Smooth muscle cell (in vitro differentiated cells): Measurements from ENCODE around the gene FN1. TPM values are rescaled to one million over a fixed set of nuclear protein-coding genes. Genes with fewer than 3 reads are reported as not detected.

ENCODE experiments used
- DNase-seq: peaks from one replicate; lab custom pipeline; 2025; ENCODE audit not compliant: unreplicated experiment; lab: John Stamatoyannopoulos, UW
- H2AFZ ChIP-seq: fragments of 200-600 bp; sonication (generic); 2 replicates; pipeline ENCODE4 v1.6.0; 2016; ENCODE audit warnings: antibody characterized with exemption, low read depth, mild to moderate bottlenecking
- H3F3A ChIP-seq: fragments of 200-600 bp; sonication (generic); 2 replicates; pipeline ENCODE4 v1.6.0; 2017; ENCODE audit warnings: antibody characterized with exemption, low read depth
- H3K27ac ChIP-seq: fragments of 200-600 bp; sonication (generic); 2 replicates; pipeline ENCODE4 v1.5.1; 2016; ENCODE audit warnings: low read depth, mild to moderate bottlenecking
- H3K27me3 ChIP-seq: fragments of 200-600 bp; sonication (generic); 2 replicates; pipeline ENCODE4 v1.6.1; 2016; ENCODE audit warnings: low read depth, mild to moderate bottlenecking
- H3K36me3 ChIP-seq: fragments of 200-600 bp; sonication (generic); 2 replicates; pipeline ENCODE4 v1.5.1; 2016; ENCODE audit warnings: low read depth
- H3K4me1 ChIP-seq: fragments of 200-600 bp; sonication (generic); 2 replicates; pipeline ENCODE4 v1.5.1; 2016; ENCODE audit warnings: low read depth
- H3K4me2 ChIP-seq: fragments of 200-600 bp; sonication (generic); 2 replicates; pipeline ENCODE4 v1.6.0; 2016; ENCODE audit warnings: mild to moderate bottlenecking
- H3K4me3 ChIP-seq: fragments of 200-600 bp; sonication (generic); 2 replicates; pipeline ENCODE4 v1.5.1; 2016; ENCODE audit warnings: mild to moderate bottlenecking
- H3K79me2 ChIP-seq: fragments of 200-600 bp; sonication (generic); 2 replicates; pipeline ENCODE4 v1.6.0; 2016; ENCODE audit warnings: low read depth, mild to moderate bottlenecking
- H3K9ac ChIP-seq: fragments of 200-600 bp; sonication (generic); 2 replicates; pipeline ENCODE4 v1.6.0; 2016; ENCODE audit warnings: low read depth
- H3K9me3 ChIP-seq: fragments of 200-600 bp; sonication (generic); replicated peaks from 2 replicates; pipeline ENCODE4 v1.5.1; 2016; ENCODE audit warnings: low read depth
- H4K20me1 ChIP-seq: fragments of 200-600 bp; sonication (generic); 2 replicates; pipeline ENCODE4 v1.6.0; 2016; ENCODE audit warnings: low read depth
- CTCF ChIP-seq: fragments of 200-600 bp; sonication (generic); IDR thresholded peaks from 2 replicates; pipeline ENCODE4 v1.5.1; 2017; ENCODE audit warnings: borderline replicate concordance, mild to moderate bottlenecking, antibody characterized with exemption; ENCODE audit not compliant: insufficient read depth, poor library complexity, severe bottlenecking
- WGBS: methylation state at CpG from one replicate; pipeline ENCODE4 v1.1.7; 2016; ENCODE audit warnings: low lambda C conversion rate; 5-methylcytosine and 5-hydroxymethylcytosine counted together
- polyA plus RNA-seq: library from polyadenylated mRNA; unstranded; fragments of >200 nt; fragmentation: Nextera tagmentation; extraction: Ambion mirVana; gene quantifications from 2 replicates; pipeline ENCODE4 v1.2.1, GENCODE V29; 2016
- total RNA-seq: library from RNA; depleted of rRNA; stranded (reverse); fragments of >200 nt; gene quantifications from 2 replicates; pipeline ENCODE4 v1.2.3, GENCODE V29; 2014

FN1 gene
- total and polyA plus RNA-seq, 2 experiments from 2014 or later: 10,917 to 21,295 TPM

DNA sequence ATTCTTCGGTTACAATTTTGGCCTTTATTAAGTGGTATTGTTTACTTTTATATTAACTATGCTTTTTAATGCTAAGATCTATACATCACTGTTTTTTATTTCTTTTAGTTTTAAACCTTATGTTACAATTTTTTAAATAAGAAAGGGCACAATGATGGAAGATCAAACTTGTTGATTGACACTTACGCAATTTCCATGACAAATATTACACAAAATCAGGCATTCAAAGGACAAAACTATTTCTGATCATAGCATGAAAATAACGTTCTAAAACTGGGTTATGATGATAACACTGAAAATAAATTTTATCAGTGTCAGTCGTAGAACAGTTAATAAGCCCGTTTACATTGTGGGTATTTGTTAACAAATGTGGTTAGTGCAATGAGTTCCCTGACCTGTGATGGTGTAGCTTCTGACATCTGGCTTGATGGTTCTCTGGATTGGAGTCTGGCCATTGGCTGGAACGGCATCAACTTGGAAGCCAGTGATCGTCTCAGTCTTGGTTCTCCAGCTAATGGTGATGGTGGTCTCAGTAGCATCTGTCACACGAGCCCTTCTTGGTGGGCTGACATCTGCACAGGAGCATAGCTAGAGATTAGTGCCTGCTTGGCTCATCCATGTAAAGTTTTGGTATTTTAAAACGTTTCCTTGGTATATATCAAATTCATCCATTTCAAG, 59.6 kb downstream of the FN1 start:
- H3K9ac ChIP-seq: no peak overlapping the region
- H3K9me3 ChIP-seq: no peaks in the 10 kb centered on the region
- no peak for TF ChIP-seq CTCF
- H3K4me3 ChIP-seq: no peak overlapping the region
- H3K36me3 ChIP-seq: peaks cover 88% of the 10 kb centered on the region
- peaks cover 100% of the 10 kb centered on the region for H4K20me1 ChIP-seq
- peak overlapping the region; percentile 84 for H3K27ac ChIP-seq
- 88% methylated on average over 9 of the region's 9 CpGs for WGBS
- H3K4me2 ChIP-seq: no peak overlapping the region
- peaks cover 98% of the 10 kb centered on the region for H3F3A ChIP-seq
- peaks cover 20% of the 10 kb centered on the region for H3K79me2 ChIP-seq
- no peak for DNase-seq
- H2AFZ ChIP-seq: no peak overlapping the region
- no peaks in the 10 kb centered on the region for H3K27me3 ChIP-seq
- no peaks in the 10 kb centered on the region for H3K4me1 ChIP-seq

GRCh38 chr2:215375467-215375830, 60.4 kb downstream of the FN1 start:
- H3K9me3 ChIP-seq: no peaks in the 10 kb centered on the region
- TF ChIP-seq CTCF: no peak
- no peak for DNase-seq
- H3K27ac ChIP-seq: peak overlapping the region; percentile 84
- no peak overlapping the region for H3K4me2 ChIP-seq
- peaks cover 100% of the 10 kb centered on the region for H4K20me1 ChIP-seq
- H3K36me3 ChIP-seq: peaks cover 85% of the 10 kb centered on the region
- H3K27me3 ChIP-seq: no peaks in the 10 kb centered on the region
- H3K4me3 ChIP-seq: no peak overlapping the region
- 97% methylated on average over 6 of the region's 6 CpGs for WGBS
- no peak overlapping the region for H2AFZ ChIP-seq
- peaks cover 95% of the 10 kb centered on the region for H3F3A ChIP-seq
- H3K4me1 ChIP-seq: no peaks in the 10 kb centered on the region
- H3K9ac ChIP-seq: no peak overlapping the region
- peaks cover 20% of the 10 kb centered on the region for H3K79me2 ChIP-seq

GRCh38 chr2:215374642-215375466, 61.0 kb downstream of the FN1 start:
- no peak for TF ChIP-seq CTCF
- peaks cover 95% of the 10 kb centered on the region for H3F3A ChIP-seq
- H3K36me3 ChIP-seq: peaks cover 85% of the 10 kb centered on the region
- DNase-seq: no peak
- H3K9ac ChIP-seq: no peak overlapping the region
- 92% methylated on average over 10 of the region's 10 CpGs for WGBS
- H2AFZ ChIP-seq: no peak overlapping the region
- no peak overlapping the region for H3K4me2 ChIP-seq
- peaks cover 22% of the 10 kb centered on the region for H3K79me2 ChIP-seq
- H3K27ac ChIP-seq: peak overlapping the region; percentile 84
- H3K4me1 ChIP-seq: no peaks in the 10 kb centered on the region
- no peaks in the 10 kb centered on the region for H3K27me3 ChIP-seq
- peaks cover 100% of the 10 kb centered on the region for H4K20me1 ChIP-seq
- no peaks in the 10 kb centered on the region for H3K9me3 ChIP-seq
- H3K4me3 ChIP-seq: no peak overlapping the region
